GM13976 (cell line): ENCODE data around the gene CXorf66.
A peak's percentile ranks its signal among the peaks of the same experiment; 100 is the strongest.
"Not testable (repeated sequence)": the region's sequence is repeated elsewhere in the genome, so short reads cannot be mapped to it uniquely, and the experiment has no call there.

ENCODE experiments used
- DNase-seq: peaks from one replicate; pipeline ENCODE4 v3.0.0; 2012; ENCODE audit warnings: low spot score
- CTCF ChIP-seq: IDR thresholded peaks from 2 replicates; pipeline ENCODE4 v1.5.1; 2012; ENCODE audit warnings: borderline replicate concordance, mild to moderate bottlenecking; ENCODE audit not compliant: insufficient read depth; ENCODE audit errors: extremely low read depth, missing control alignments, control extremely low read depth
- in situ Hi-C: fragments of 300-500 bp; cut with MboI; formaldehyde crosslinking; loops from one replicate; pipeline ENCODE4 v1.12.0; 2022; ENCODE audit warnings: low sequenced_read_pairs, mixed read lengths, inconsistent platforms; ENCODE audit not compliant: unreplicated experiment

The CXorf66 gene

GRCh38 chrX:139969286-139969685, 4.0 kb upstream of the CXorf66 start:
- TF ChIP-seq CTCF, result no peak
- in situ Hi-C loops, result no loop called here
- no peak for DNase-seq

GRCh38 chrX:139967750-139968149, 2.4 kb upstream of the CXorf66 start:
- DNase-seq, result no peak
- TF ChIP-seq CTCF, result no peak
- in situ Hi-C loops, result no loop called here

GRCh38 chrX:139967300-139967699, 2.0 kb upstream of the CXorf66 start:
- TF ChIP-seq CTCF, result no peak
- peak; percentile 15 for DNase-seq
- in situ Hi-C loops, result no loop called here

- not testable (repeated sequence) for DNase-seq
Measured at GRCh38 chrX:139966159-139966558, 838 bp upstream of the CXorf66 start.

GRCh38 chrX:139961091-139961490, 4.2 kb downstream of the CXorf66 start:
- DNase-seq, in situ Hi-C loops: not testable (repeated sequence)

More at GRCh38 chrX:139966159-139966558, 838 bp upstream of the CXorf66 start:
- in situ Hi-C loops, result not testable (repeated sequence)

- DNase-seq, result no peak
- in situ Hi-C loops, result no loop called here
- no peak for TF ChIP-seq CTCF
Measured at GRCh38 chrX:139949703-139950102, 15.6 kb downstream of the CXorf66 start.

- no peak for TF ChIP-seq CTCF
- no peak for DNase-seq
- in situ Hi-C loops, result no loop called here
Measured at GRCh38 chrX:139945075-139945474, 20.2 kb downstream of the CXorf66 start.

- no peak for TF ChIP-seq CTCF
- in situ Hi-C loops, result no loop called here
- DNase-seq, result no peak
Measured at GRCh38 chrX:139936259-139936658, 29.1 kb downstream of the CXorf66 start.
